A673 (cell line): Measurements from ENCODE around the gene FOSL1.

Experiments used
- CTCF ChIP-seq: fragments of 300-800, 200-600 bp; sonication (generic); conservative IDR thresholded peaks from 2 replicates; pipeline ENCODE4 v1.5.1; 2017; ENCODE audit warnings: low read depth, mild to moderate bottlenecking, antibody characterized with exemption, low read length, moderate library complexity, mixed read lengths
- EZH2 ChIP-seq: fragments of 200-600 bp; sonication (generic); IDR thresholded peaks from 2 replicates; pipeline ENCODE4 v1.6.1; 2017; ENCODE audit warnings: borderline replicate concordance, low read depth, mild to moderate bottlenecking, mixed read lengths, antibody characterized with exemption, low read length; ENCODE audit not compliant: poor library complexity, severe bottlenecking

GRCh38 chr11:65885231-65885630, 15.0 kb downstream of the FOSL1 start:
- TF ChIP-seq CTCF (no peak), EZH2 (no peak)
